OCI-LY7 (cell line): ENCODE measurements around the gene BOD1L1. TPM values are rescaled to one million over a fixed set of nuclear protein-coding genes. Genes with fewer than 3 reads are reported as not detected.

Source experiments
- BruUV-seq: library from RNA; stranded (reverse); fragments of 400-500 nt; replicated peaks from 2 replicates; lab custom pipeline; 2021; lab: Mats Ljungman, UMichigan
- CTCF ChIA-PET: fragments of 300-600 bp; sonication (Branson Sonifier 250); formaldehyde crosslinking; loops from one replicate; lab custom pipeline; 2022; ENCODE audit warnings: antibody characterized with exemption; ENCODE audit not compliant: unreplicated experiment; lab: Charles Lee
- POLR2A ChIA-PET: fragments of 300-600 bp; sonication (Branson Sonifier 250); formaldehyde crosslinking; loops from one replicate; lab custom pipeline; 2022; ENCODE audit warnings: antibody characterized with exemption; lab: Charles Lee
- DNase-seq: peaks from one replicate; pipeline ENCODE4 v3.0.0-alpha.2; 2015; ENCODE audit warnings: low spot score
- H2AFZ ChIP-seq: fragments of 200-600 bp; sonication (generic), shearing (Covaris generic); 2 replicates; pipeline ENCODE4 v1.6.1; 2014; ENCODE audit warnings: mild to moderate bottlenecking, antibody characterized with exemption, low read length, moderate library complexity
- H3K27ac ChIP-seq: fragments of 200-600 bp; sonication (generic); 2 replicates; pipeline ENCODE4 v1.5.1; 2014; ENCODE audit warnings: mixed run types, low read depth, mild to moderate bottlenecking, moderate library complexity, low read length, inconsistent platforms; ENCODE audit not compliant: poor library complexity, severe bottlenecking
- H3K36me3 ChIP-seq: fragments of 200-600 bp; sonication (generic); 2 replicates; pipeline ENCODE4 v1.6.1; 2014; ENCODE audit warnings: mild to moderate bottlenecking, antibody characterized with exemption, low read length, moderate library complexity, mixed read lengths; ENCODE audit not compliant: insufficient read depth
- H3K4me1 ChIP-seq: fragments of 200-600 bp; sonication (generic); 2 replicates; pipeline ENCODE4 v1.5.1; 2014; ENCODE audit warnings: mild to moderate bottlenecking, low read length; ENCODE audit not compliant: insufficient read depth, poor library complexity, severe bottlenecking
- H3K4me2 ChIP-seq: fragments of 200-600 bp; sonication (generic); 2 replicates; pipeline ENCODE4 v1.6.1; 2014; ENCODE audit warnings: mild to moderate bottlenecking, low read length
- H3K4me3 ChIP-seq: fragments of 200-600 bp; sonication (generic); 2 replicates; pipeline ENCODE4 v1.5.1; 2014; ENCODE audit warnings: mild to moderate bottlenecking, low read depth, low read length; ENCODE audit not compliant: poor library complexity, severe bottlenecking
- H3K79me2 ChIP-seq: fragments of 200-600 bp; sonication (generic); 2 replicates; pipeline ENCODE4 v1.6.1; 2016; ENCODE audit warnings: low read depth, mild to moderate bottlenecking, low read length, moderate library complexity, mixed read lengths; ENCODE audit not compliant: insufficient read depth
- H3K9me2 ChIP-seq: fragments of 200-600 bp; sonication (generic); 2 replicates; pipeline ENCODE4 v1.6.1; 2016; ENCODE audit warnings: mild to moderate bottlenecking, low read length, mixed read lengths; ENCODE audit not compliant: insufficient read depth
- H3K9me3 ChIP-seq: fragments of 200-600 bp; sonication (generic); 2 replicates; pipeline ENCODE4 v1.6.1; 2014; ENCODE audit warnings: mild to moderate bottlenecking, mixed run types, low read length, mixed read lengths
- H4K20me1 ChIP-seq: fragments of 200-600 bp; sonication (generic); 2 replicates; pipeline ENCODE4 v1.6.1; 2014; ENCODE audit warnings: mild to moderate bottlenecking, antibody characterized with exemption, low read length, moderate library complexity, mixed read lengths; ENCODE audit not compliant: insufficient read depth
- EZH2phosphoT487 ChIP-seq: fragments of 200-600 bp; sonication (generic); IDR thresholded peaks from 2 replicates; pipeline ENCODE4 v1.6.1; 2018; ENCODE audit warnings: low read depth, borderline replicate concordance, mild to moderate bottlenecking, mixed run types, antibody characterized with exemption, low read length, moderate library complexity, mixed read lengths
- intact Hi-C: fragments of 100-400 bp; cut with micrococcal nuclease; formaldehyde crosslinking; loops from one replicate; pipeline ENCODE4 v1.10.0; 2022; ENCODE audit not compliant: unreplicated experiment
- total RNA-seq, 2 experiments: library from RNA; depleted of rRNA in 1 of 2; stranded (reverse); fragments of >200 nt in 1 of 2; shearing (Covaris generic) in 1 of 2; gene quantifications; 2 replicates each; pipeline ENCODE4 v1.2.3, GENCODE V29; 2014 to 2022
- TF ChIP-seq, protein P1 (sequence below): fragments of 200-600 bp; sonication (generic); conservative IDR thresholded peaks from 2 replicates; pipeline ENCODE4 v1.5.1; 2014; ENCODE audit warnings: mild to moderate bottlenecking, antibody characterized with exemption, low read length, moderate library complexity, mixed read lengths

BOD1L1 gene
- total RNA-seq, 2 experiments from 2014 or later: 24.0 to 49.6 TPM

GRCh38 chr4:13548059-13548983 lies 79.2 kb downstream of the BOD1L1 start:
- Histone ChIP-seq H3K9me3 (no peaks in the 10 kb centered on the region), H4K20me1 (no peaks in the 10 kb centered on the region), H3K36me3 (no peaks in the 10 kb centered on the region), H3K4me1 (peaks cover 16% of the 10 kb centered on the region), H2AFZ (peak overlapping the region; percentile 78; the same call in 1 of the 2 replicates), H3K4me2 (peak overlapping the region; percentile 70), H3K27ac (no peak overlapping the region), H3K4me3 (peak overlapping the region; percentile 68), H3K79me2 (no peaks in the 10 kb centered on the region), H3K9me2 (no peaks in the 10 kb centered on the region)
- ChIA-PET POLR2A (no interaction called here), CTCF (no interaction called here)
- no peak for DNase-seq
- no peak; the same call in 1 of the 2 replicates for TF ChIP-seq EZH2phosphoT487
- TF ChIP-seq, protein P1, sequence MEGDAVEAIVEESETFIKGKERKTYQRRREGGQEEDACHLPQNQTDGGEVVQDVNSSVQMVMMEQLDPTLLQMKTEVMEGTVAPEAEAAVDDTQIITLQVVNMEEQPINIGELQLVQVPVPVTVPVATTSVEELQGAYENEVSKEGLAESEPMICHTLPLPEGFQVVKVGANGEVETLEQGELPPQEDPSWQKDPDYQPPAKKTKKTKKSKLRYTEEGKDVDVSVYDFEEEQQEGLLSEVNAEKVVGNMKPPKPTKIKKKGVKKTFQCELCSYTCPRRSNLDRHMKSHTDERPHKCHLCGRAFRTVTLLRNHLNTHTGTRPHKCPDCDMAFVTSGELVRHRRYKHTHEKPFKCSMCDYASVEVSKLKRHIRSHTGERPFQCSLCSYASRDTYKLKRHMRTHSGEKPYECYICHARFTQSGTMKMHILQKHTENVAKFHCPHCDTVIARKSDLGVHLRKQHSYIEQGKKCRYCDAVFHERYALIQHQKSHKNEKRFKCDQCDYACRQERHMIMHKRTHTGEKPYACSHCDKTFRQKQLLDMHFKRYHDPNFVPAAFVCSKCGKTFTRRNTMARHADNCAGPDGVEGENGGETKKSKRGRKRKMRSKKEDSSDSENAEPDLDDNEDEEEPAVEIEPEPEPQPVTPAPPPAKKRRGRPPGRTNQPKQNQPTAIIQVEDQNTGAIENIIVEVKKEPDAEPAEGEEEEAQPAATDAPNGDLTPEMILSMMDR: no peak
- BruUV-seq: no TSS peak
- intact Hi-C loops: loop anchor here (2.0 to 10.0 kb wide), 3 partner anchors 194 to 704 kb away; no protein-coding TSS in a partner anchor

GRCh38 chr4:13547485-13548041 lies 80.0 kb downstream of the BOD1L1 start:
- no peaks in the 10 kb centered on the region for H3K9me3 ChIP-seq
- no peaks in the 10 kb centered on the region for H3K9me2 ChIP-seq
- H3K27ac ChIP-seq: no peak overlapping the region
- peak overlapping the region; percentile 55 for H2AFZ ChIP-seq
- H3K4me1 ChIP-seq: peaks cover 16% of the 10 kb centered on the region
- peak overlapping the region; percentile 55 for H3K4me2 ChIP-seq
- CTCF ChIA-PET: no interaction called here
- H3K36me3 ChIP-seq: no peaks in the 10 kb centered on the region
- no peaks in the 10 kb centered on the region for H4K20me1 ChIP-seq
- peak; percentile 78 for DNase-seq
- peak overlapping the region; percentile 68 for H3K4me3 ChIP-seq
- intact Hi-C loops: loop anchor here (2.0 to 10.0 kb wide), 4 partner anchors 63 to 703 kb away; partner anchors contain the start of gene RAB28
- BruUV-seq: no TSS peak
- POLR2A ChIA-PET: no interaction called here
- H3K79me2 ChIP-seq: no peaks in the 10 kb centered on the region
- TF ChIP-seq, protein P1: no peak
- no peak for TF ChIP-seq EZH2phosphoT487
